ENCODE results near the gene LCT.
A peak's percentile ranks its signal among the peaks of the same experiment; 100 is the strongest.
"Not testable (repeated sequence)": the region's sequence is repeated elsewhere in the genome, so short reads cannot be mapped to it uniquely, and the experiment has no call there.

The LCT gene

GRCh38 chr2:135831180-135831812 lies 5.7 kb downstream of the LCT start:
- no peak for DNase-seq (ENCODE audit: low spot score)

GRCh38 chr2:135829378-135830135 lies 7.4 kb downstream of the LCT start:
- DNase-seq (ENCODE audit: low spot score) = no peak

- DNase-seq (ENCODE audit: low spot score) = no peak
These were observed 10.4 kb downstream of the LCT start for GRCh38 chr2:135826544-135826943.

GRCh38 chr2:135825550-135826176 lies 11.3 kb downstream of the LCT start:
- DNase-seq (ENCODE audit: low spot score) = no peak

DNA sequence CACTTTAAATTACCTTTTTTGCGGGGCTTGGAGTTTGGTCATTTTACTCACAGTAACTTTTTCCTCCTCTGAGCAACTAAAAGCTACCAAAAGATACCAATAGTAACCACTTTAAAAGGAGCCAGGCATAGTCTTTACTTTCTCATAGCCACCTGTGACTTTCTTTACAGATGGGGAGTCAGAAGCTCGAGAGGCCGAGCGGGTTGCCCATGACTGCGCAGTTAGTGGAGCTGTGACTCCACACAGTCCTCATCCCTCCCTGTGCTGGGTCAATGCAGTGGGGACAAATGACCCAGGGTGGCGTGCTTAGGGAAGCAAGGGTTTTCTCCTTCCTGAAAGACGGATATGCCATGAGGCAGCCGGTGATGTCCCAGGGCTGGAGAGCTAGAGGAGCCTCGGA lies 11.9 kb downstream of the LCT start:
- DNase-seq (ENCODE audit: low spot score) = no peak

GRCh38 chr2:135822855-135823254 lies 14.1 kb downstream of the LCT start:
- DNase-seq (ENCODE audit: low spot score) = no peak

DNA sequence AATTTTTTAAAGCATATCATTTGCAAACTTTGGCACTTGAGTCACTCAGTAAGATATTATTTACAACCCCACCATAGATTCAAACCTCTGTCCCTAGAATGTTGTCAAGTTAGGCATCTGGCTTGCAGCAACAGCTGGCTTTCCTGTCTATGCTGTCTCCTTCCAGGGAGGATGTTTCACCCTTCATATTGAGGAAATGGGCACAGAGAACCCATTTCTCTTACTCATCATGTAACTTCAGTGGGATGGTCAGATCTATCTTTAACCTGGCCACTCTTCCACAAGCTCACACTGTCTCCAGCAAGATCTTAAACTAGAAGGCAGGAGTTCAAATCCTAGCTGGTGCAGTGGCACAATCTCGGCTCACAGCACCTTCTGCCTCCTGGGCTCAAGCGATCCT lies 15.8 kb downstream of the LCT start:
- DNase-seq (ENCODE audit: low spot score) = no peak

- DNase-seq (ENCODE audit: low spot score) = no peak
These were observed 16.9 kb downstream of the LCT start for GRCh38 chr2:135820003-135820618.

DNA sequence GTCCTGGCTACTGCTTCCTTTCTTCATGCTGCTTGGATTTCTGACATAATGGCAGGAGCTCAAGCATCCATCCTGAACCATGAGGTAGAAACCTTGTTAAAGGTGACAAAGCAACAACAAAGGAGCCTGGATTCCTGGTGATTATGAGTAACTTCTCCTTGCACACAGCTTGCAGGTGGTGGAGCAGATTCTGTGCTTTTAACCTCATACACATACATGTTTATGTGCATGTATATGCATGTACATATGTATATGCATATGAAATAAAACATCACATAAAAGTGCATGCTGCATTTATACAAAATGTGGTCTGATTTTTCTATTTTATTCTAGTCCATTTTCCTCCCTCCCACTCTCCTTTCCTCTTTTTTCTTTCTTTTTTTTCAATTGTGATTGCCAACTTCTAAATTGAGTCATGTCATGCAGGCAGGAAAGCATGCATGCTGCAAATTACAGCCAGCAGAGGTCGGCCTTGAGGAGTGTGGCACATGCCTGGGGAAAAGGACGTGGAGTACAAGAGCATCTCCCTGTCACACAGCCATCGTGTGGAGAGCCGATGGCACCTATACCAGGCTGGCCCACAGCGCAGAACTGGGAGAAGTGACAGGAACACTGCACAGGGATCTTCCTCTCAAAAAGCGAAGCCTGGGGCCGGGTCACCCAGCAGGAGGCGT lies 17.9 kb downstream of the LCT start:
- peak; percentile 22 for DNase-seq (ENCODE audit: low spot score)

DNA sequence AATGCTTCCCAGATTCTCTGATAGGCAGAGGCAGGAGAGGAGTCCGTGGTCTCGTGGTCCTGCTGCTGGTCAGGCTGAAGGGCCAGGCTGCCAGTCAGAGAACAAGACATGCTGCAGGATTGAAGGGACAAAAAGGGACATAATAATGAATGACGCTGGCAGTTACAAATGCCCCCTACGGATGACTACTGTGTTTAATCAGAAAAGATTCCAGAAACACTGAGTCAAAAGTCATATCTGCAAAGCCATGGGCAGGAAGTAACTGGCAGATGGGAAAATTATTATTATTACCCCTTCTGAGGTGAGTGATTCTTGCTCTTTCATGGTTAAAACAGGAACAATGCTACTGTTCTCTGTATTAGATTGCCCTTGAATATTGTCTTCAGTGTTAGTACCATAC lies 19.0 kb downstream of the LCT start:
- no peak for DNase-seq (ENCODE audit: low spot score)

DNA sequence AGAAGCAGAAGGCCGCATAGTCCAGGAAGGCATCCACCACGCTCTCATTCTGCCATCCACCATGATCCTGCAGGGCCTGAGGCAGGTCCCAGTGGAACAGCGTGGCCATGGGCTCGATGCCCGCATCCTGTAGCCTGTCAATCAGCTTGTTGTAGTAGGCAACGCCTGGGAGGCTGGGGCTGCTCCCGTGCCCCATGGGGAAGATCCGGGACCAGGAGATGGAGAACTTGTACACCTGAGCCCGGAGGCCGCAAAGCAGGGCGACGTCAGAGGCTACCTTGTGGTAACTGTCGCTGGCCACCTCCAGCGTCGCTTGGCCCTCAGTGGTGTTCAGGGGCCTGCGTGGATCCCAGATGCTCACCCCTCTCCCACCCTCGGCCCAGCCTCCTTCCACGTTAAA lies 19.5 kb downstream of the LCT start:
- no peak for DNase-seq (ENCODE audit: low spot score)

GRCh38 chr2:135815269-135815668 lies 21.7 kb downstream of the LCT start:
- DNase-seq (ENCODE audit: low spot score) = no peak

GRCh38 chr2:135812907-135813511 lies 24.0 kb downstream of the LCT start:
- DNase-seq (ENCODE audit: low spot score) = no peak

DNA sequence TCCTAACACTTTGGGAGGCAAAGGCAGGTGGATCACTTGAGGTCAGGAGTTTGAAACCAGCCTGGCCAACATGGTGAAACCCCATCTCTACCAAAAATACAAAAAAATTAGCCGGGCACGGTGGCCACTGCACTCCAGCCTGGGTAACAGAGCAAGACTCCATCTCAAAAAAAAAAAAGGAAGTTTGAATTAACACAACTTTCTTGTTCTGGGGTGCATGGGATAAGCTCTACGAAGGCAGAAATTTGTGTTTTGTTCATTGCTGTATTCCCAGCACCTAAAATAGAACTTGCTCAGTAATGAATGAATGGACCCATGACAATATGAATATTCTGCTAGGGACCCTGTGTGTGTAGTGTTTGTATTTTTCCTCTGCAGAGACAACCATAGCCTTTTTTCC lies 29.1 kb downstream of the LCT start:
- not testable (repeated sequence) for DNase-seq (ENCODE audit: low spot score)

- no peak for DNase-seq (ENCODE audit: low spot score)
These were observed 33.7 kb downstream of the LCT start for GRCh38 chr2:135803278-135803677.

GRCh38 chr2:135802350-135802749 lies 34.6 kb downstream of the LCT start:
- no peak for DNase-seq (ENCODE audit: low spot score)

DNA sequence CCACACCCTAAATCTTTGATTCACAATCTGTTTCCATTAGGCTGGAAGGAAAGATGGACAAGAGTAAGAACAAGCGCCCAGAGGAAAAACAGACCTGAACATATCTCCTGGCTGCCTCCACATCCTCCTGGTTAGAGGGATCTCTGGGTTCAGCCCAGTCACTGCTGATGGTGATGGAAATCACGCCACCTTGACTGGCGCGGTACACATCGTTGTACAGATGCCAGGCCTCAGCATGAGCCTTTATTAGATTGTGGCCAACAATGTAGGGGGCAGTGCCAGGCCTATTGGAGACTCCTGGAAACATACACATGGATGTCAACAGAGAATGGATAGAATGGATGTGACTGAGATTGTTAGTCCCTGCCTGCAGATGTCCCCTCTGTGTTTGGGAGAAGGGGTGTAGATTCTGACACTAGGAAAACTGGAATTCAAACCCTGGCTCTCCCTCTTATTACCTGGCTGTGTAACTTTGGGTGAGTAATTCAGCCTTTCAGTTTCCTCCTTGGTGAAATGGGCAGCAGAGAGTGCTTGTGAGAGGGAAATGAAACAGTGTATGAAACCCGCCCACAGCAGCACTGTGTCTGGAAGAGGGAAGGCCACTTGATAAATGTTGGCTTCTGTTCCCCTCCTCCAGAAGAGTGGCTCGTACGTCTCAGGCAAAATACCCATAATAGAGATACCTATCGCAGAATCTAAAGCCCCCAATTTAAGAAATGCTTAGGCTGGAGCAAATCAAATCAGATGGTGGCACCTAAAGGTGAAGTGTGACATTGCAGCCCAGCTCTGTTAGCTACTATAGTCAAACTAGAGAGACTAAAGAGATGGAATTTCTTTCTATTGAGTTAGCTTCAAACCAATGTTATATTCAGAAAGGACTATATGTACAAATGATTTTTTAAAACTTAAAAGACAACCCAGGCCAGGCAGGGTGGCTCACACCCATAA lies 36.2 kb downstream of the LCT start:
- DNase-seq (ENCODE audit: low spot score) = no peak

- DNase-seq (ENCODE audit: low spot score) = peak; percentile 31
These were observed 37.2 kb downstream of the LCT start for GRCh38 chr2:135799738-135800137.

DNA sequence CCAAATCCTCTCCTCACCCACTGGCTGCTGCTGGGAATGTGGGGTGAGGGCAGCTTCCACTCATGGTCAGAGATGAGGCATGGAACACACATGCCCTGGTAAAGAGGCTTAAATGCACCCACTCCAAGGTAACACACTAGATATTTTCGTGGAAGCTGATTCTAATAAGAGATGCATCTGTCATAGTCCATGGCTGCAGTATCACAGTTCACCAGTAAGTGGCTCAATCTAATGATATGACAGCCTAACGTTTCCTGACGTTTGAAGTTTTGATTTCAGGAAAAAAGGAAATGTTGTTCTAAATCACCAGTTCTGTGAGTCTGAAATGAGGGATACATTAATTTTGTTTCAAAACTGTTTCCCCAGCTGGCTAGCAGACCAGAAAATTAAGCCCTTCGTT lies 38.2 kb downstream of the LCT start:
- peak; percentile 53 for DNase-seq (ENCODE audit: low spot score)

DNA sequence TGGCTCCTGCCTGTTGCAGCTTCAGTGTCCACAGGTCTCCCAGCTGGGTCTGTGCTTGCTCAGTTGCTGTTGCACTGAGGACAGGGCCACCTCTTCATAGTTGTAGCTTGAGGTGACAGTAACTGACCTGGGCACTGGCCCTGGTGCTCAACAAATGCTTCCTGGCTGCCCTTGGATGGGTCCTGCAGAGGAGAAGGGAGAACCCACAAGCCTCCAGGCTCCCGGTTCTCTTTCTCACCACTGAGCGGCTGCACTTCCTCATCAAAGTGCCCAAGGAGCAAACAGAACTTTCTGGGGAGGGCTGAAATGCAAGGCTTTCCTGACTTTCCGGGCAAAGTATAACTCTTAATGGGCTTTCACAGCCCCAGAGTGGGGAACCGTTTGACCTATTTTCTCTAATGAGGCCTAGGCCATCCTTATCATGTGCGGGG lies 38.7 kb downstream of the LCT start:
- no peak for DNase-seq (ENCODE audit: low spot score)

Data from NAMALWA (cell line).